ENCODE data around the gene TARBP2.
"Not testable (repeated sequence)": the region's sequence is repeated elsewhere in the genome, so short reads cannot be mapped to it uniquely, and the experiment has no call there.

TARBP2 gene

GRCh38 chr12:53513712-53514410 is 12.8 kb downstream of the TARBP2 start:
- no peak for DNase-seq (ENCODE audit: low read depth)

- DNase-seq (ENCODE audit: low read depth) = no peak
These were observed 13.7 kb downstream of the TARBP2 start for GRCh38 chr12:53514628-53515290.

- DNase-seq (ENCODE audit: low read depth) = no peak
These were observed 14.2 kb downstream of the TARBP2 start for GRCh38 chr12:53515291-53515680.

GRCh38 chr12:53516758-53517455 is 15.8 kb downstream of the TARBP2 start:
- DNase-seq (ENCODE audit: low read depth) = no peak

GRCh38 chr12:53518381-53518780 is 17.3 kb downstream of the TARBP2 start:
- DNase-seq (ENCODE audit: low read depth) = no peak

- no peak for DNase-seq (ENCODE audit: low read depth)
These were observed 22.0 kb downstream of the TARBP2 start for GRCh38 chr12:53523131-53523530.

GRCh38 chr12:53524476-53524875 is 23.4 kb downstream of the TARBP2 start:
- no peak for DNase-seq (ENCODE audit: low read depth)

- no peak for DNase-seq (ENCODE audit: low read depth)
These were observed 29.0 kb downstream of the TARBP2 start for GRCh38 chr12:53530061-53530460.

GRCh38 chr12:53530920-53531319 is 29.8 kb downstream of the TARBP2 start:
- no peak for DNase-seq (ENCODE audit: low read depth)

GRCh38 chr12:53532021-53532420 is 30.9 kb downstream of the TARBP2 start:
- DNase-seq (ENCODE audit: low read depth) = no peak

- no peak for DNase-seq (ENCODE audit: low read depth)
These were observed 31.7 kb downstream of the TARBP2 start for GRCh38 chr12:53532524-53533445.

- no peak for DNase-seq (ENCODE audit: low read depth)
These were observed 32.4 kb downstream of the TARBP2 start for GRCh38 chr12:53533471-53533870.

GRCh38 chr12:53536962-53537361 is 35.9 kb downstream of the TARBP2 start:
- DNase-seq (ENCODE audit: low read depth) = no peak

GRCh38 chr12:53538209-53538689 is 37.2 kb downstream of the TARBP2 start:
- DNase-seq (ENCODE audit: low read depth) = no peak

GRCh38 chr12:53539526-53539925 is 38.4 kb downstream of the TARBP2 start:
- no peak for DNase-seq (ENCODE audit: low read depth)

GRCh38 chr12:53543539-53543938 is 42.5 kb downstream of the TARBP2 start:
- peak; percentile 20 for DNase-seq (ENCODE audit: low read depth)

- DNase-seq (ENCODE audit: low read depth) = not testable (repeated sequence)
These were observed 47.3 kb downstream of the TARBP2 start for GRCh38 chr12:53548354-53548753.

GRCh38 chr12:53550131-53550530 is 49.0 kb downstream of the TARBP2 start:
- DNase-seq (ENCODE audit: low read depth) = not testable (repeated sequence)

- DNase-seq (ENCODE audit: low read depth) = no peak
These were observed 49.5 kb downstream of the TARBP2 start for GRCh38 chr12:53550595-53550994.

- DNase-seq (ENCODE audit: low read depth) = no peak
These were observed 50.8 kb downstream of the TARBP2 start for GRCh38 chr12:53551889-53552291.

GRCh38 chr12:53552361-53553327 is 51.6 kb downstream of the TARBP2 start:
- DNase-seq (ENCODE audit: low read depth) = no peak

All from T follicular helper cell (primary cell).